Sciatic nerve (tissue), 2 donors: Measurements from ENCODE around the gene DUS1L. TPM values are rescaled to one million over a fixed set of nuclear protein-coding genes. Genes with fewer than 3 reads are reported as not detected.

Experiments used
- ATAC-seq: fragments of 200-7000 bp; cut with Tn5 transposase; one replicate; pipeline ENCODE4 v1.9.1; 2020; ENCODE audit warnings: mild to moderate bottlenecking, moderate library complexity
- DNase-seq: peaks from one replicate; pipeline ENCODE4 v3.0.0-alpha.2; 2020; ENCODE audit warnings: low spot score
- intact Hi-C: fragments of 100-400 bp; cut with DNase I; formaldehyde crosslinking; loops from one replicate; pipeline ENCODE4 v1.14.2; 2022
- total RNA-seq: library from RNA; stranded (reverse); fragmentation: NEBNext Ultra II Directional; extraction: Animal tissue kit (Norgen Biotek cat#: 25700); gene quantifications from one replicate; pipeline ENCODE4 v1.2.1, GENCODE V29; 2021
- donor health status: DM: no; HTN: no; CAD: no.
- donor health status: DM: no; HTN: no; CAD: no.

DUS1L gene
- total RNA-seq, 1 donor from 2014 or later: 57.1 TPM

- DNase-seq: no peak
- intact Hi-C loops: loop anchor here (10.0 kb wide), 1 partner anchor 53 kb away; no protein-coding TSS in a partner anchor
- ATAC-seq: no peak
Observed at GRCh38 chr17:82101767-82102679, 36.4 kb upstream of the DUS1L start.

- DNase-seq: no peak
- intact Hi-C loops: loop anchor here (10.0 kb wide), 1 partner anchor 53 kb away; no protein-coding TSS in a partner anchor
- ATAC-seq: no peak
Observed at GRCh38 chr17:82101301-82101715, 35.7 kb upstream of the DUS1L start.

GRCh38 chr17:82100502-82101298 is 35.1 kb upstream of the DUS1L start:
- DNase-seq (no peak), ATAC-seq (no peak)
- intact Hi-C loops: loop anchor here (10.0 kb wide), 1 partner anchor 54 kb away; no protein-coding TSS in a partner anchor

- DNase-seq (no peak), ATAC-seq (peak; percentile 18)
- intact Hi-C loops: no loop called here
Observed at GRCh38 chr17:82098939-82099763, 33.5 kb upstream of the DUS1L start.

GRCh38 chr17:82098169-82098938 is 32.8 kb upstream of the DUS1L start, which contains the start of gene FASN:
Gene FASN, minus strand, starts transcription at chr17:82098236. Its CDS starts 1,791 bp downstream, at chr17:82096445.
- DNase-seq (peak; percentile 97), ATAC-seq (peak; percentile 72)
- intact Hi-C loops: no loop called here

GRCh38 chr17:82097919-82098168 is 32.2 kb upstream of the DUS1L start:
- DNase-seq (no peak), ATAC-seq (no peak)
- intact Hi-C loops: no loop called here

- DNase-seq: no peak
Observed at GRCh38 chr17:82097184-82097918, 31.7 kb upstream of the DUS1L start.

GRCh38 chr17:82096709-82097183 is 31.1 kb upstream of the DUS1L start:
- ATAC-seq (no peak), DNase-seq (no peak)
- intact Hi-C loops: no loop called here

More at GRCh38 chr17:82097184-82097918, 31.7 kb upstream of the DUS1L start:
- intact Hi-C loops: no loop called here
- ATAC-seq: no peak

- DNase-seq (no peak), ATAC-seq (no peak)
- intact Hi-C loops: no loop called here
Observed at GRCh38 chr17:82095777-82096708, 30.4 kb upstream of the DUS1L start.

GRCh38 chr17:82094931-82095776 is 29.6 kb upstream of the DUS1L start:
- DNase-seq (no peak), ATAC-seq (no peak)
- intact Hi-C loops: no loop called here

GRCh38 chr17:82092995-82093751 is 27.6 kb upstream of the DUS1L start:
- no peak for DNase-seq
- ATAC-seq: no peak
- intact Hi-C loops: no loop called here

- intact Hi-C loops: no loop called here
Observed at GRCh38 chr17:82092628-82092994, 27.0 kb upstream of the DUS1L start.

GRCh38 chr17:82092094-82092586 is 26.5 kb upstream of the DUS1L start:
- ATAC-seq (no peak), DNase-seq (no peak)
- intact Hi-C loops: no loop called here

More at GRCh38 chr17:82092628-82092994, 27.0 kb upstream of the DUS1L start:
- ATAC-seq: no peak
- no peak for DNase-seq

- ATAC-seq (no peak), DNase-seq (no peak)
- intact Hi-C loops: no loop called here
Observed at GRCh38 chr17:82091264-82092066, 25.9 kb upstream of the DUS1L start.
